DMS53 (cell line): Measurements from ENCODE around the gene WTAP.
"Not testable (repeated sequence)": the region's sequence is repeated elsewhere in the genome, so short reads cannot be mapped to it uniquely, and the experiment has no call there.

ENCODE experiments used
- DNase-seq: peaks from one replicate; lab custom pipeline; 2025; lab: John Stamatoyannopoulos, UW

Gene WTAP

DNA sequence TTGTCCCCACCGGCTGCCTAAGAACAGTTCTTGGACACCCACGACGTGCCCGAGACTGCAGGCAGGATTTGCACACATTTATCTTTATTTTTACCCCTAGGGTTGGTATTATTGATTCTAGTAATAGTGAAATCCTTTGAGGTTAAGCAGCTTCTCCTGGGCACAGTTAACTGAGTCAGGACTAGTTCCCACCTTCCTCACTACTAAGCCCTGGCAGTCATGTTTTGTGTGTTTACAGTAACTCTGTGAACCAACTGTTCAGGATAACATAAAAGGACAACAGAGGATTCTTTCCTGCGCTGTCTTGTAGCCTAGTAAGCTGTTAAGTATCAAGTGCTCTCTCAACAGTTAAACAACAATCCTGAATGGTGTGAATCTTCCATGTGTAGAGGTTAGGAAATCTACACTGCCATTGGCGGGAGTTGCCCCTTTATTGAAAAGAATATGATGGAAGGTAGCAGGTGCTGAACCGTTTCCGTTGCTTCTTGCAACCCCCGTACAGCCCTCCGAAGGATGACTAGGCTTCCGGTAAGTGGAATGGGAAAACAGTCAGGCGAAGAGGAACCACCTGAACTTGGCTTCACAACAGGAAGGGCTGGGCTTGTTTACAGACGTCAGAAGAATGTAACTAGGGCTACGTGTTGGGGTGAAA is 33.3 kb upstream of the WTAP start:
- peak; percentile 79 for DNase-seq

DNA sequence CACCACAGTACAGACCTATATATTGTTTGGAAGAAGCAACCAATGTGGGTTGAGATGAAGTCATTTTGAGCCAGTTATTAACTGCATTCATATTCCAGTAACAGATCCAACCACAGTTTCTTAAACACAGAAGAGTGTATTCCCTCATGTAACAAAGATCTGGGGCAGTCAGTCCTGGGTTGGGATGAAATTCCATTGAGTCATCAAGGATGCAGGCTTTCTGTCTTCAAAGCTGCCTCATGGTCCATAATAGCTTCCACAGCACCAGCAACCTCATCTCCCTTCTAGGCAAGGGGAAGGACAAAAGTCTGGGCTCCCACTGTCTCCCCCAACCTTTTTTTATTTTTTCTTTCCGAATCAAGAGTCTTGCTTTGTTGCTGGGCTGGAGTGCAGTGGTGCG is 31.3 kb upstream of the WTAP start:
- DNase-seq = no peak

GRCh38 chr6:159700970-159701369 is 26.3 kb upstream of the WTAP start:
- DNase-seq = no peak

- no peak for DNase-seq
Observed at GRCh38 chr6:159701413-159701999, 25.8 kb upstream of the WTAP start.

GRCh38 chr6:159710603-159711002 is 16.7 kb upstream of the WTAP start:
- DNase-seq = not testable (repeated sequence)

GRCh38 chr6:159712389-159712788 is 14.9 kb upstream of the WTAP start:
- DNase-seq = not testable (repeated sequence)

DNA sequence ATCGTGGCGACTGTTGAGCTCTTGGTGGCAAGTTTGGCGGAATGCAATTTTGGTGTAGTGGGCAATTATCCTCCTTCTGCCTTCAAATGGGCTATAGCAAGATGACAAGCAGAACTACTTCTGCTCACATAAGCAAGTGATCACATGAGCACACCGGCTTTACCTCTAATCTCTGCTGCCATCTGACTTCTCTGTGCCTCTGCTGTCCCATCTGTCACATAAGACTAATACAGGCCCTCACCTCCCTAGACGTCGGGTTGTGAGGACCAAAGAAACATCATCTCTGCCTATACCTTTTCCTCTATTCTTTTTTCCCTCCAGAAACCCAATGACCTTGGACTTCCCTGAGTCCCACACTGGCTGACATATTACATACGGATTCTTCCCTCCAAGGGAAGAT is 13.3 kb upstream of the WTAP start:
- DNase-seq = no peak

DNA sequence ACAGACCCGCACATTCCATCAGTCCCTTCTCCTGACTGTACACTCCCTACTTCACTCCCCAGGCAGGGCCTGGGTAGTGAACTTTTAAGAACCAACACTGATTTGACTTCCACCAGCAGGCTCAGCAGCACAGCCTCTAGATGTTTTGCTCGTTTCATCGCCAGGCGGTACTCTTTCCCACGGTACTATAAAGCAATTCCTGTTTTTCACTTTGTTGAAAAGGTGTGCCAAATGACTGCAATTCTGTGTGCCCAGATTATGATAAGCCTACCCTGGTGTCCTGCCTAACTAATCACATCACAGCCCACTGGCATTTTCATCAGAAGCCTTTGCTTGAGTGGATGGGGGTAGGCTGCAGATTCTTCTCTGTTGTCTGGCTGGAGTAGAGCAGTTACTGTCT is 12.9 kb upstream of the WTAP start:
- DNase-seq = no peak

GRCh38 chr6:159715166-159715565 is 12.1 kb upstream of the WTAP start:
- DNase-seq = no peak

- DNase-seq = no peak
Observed at GRCh38 chr6:159715605-159716004, 11.7 kb upstream of the WTAP start.

DNA sequence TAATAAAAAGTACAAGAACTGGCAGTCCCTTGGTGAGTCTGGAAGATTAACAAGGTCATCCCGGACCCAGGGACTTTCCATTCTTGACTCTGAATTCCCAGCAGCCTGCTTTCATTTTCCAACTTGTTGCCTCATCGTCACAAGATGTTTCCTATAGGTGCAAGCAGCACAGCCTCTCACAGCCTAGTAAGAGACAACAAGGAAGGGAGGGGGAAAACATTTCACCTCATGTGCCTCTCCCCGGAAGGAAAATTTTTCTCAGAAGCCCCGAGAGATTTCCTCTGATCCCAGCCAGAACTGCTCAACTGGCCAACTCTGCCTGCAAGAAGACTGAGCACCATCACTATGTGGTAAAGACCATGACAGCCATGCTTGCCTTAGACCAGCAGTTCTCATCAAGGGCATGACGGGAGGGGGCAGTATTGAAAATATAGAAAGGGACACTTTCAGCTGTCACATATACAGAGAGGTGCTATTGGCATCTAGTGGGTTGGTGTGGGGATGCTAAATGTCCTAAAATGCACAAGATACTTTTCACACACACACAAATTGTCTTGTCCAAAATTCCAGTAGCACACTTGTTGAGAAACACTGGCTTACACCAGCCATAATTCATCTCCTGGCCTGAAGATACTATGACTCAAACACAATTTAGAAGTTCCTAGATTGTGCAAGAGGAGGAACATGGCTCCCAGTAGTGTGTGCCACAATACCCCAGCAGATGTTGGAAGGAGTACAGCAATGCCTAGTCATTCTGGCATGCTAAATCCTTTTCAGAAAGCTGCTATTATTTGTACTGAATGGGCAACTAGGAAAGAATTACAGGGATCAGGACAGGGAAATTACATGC is 10.8 kb upstream of the WTAP start:
- DNase-seq = no peak

DNA sequence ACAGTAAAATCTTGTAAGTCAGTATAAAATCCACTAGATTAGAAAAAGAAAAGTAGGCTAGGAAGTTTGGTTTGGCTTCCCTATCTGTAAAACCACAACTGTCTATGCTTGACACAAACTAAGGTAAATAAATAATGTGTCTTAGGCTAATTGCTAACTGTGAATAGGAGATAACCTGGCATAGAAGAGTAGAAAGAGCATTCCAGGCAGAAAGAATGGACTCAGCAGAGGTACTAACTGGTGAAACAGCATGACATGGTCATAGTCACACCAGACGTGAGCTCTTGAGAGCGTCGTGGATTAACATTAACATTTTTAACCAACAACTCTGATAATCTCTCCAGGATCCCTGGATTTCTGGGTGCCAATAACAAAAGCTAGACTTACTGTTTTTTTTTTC is 8.7 kb upstream of the WTAP start:
- no peak for DNase-seq

DNA sequence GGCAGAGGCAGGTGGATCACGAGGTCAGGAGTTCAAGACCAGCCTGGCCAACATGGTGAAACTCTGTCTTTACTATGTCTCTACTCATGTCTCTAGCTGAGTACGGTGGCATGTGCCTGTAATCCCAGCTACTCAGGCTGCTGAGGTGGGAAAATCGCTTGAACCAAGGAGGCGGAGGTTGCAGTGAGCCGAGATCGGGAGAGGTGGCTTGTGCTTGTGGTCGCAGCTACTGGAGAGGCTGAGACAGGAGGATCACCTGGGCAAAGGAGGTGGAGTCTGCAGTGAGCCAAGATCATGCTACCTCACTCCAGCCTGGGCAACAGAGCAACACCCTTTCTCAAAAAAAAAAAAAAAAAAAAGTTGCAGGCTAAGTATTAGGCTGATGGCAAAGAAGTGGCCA is 8.0 kb upstream of the WTAP start:
- DNase-seq = no peak

DNA sequence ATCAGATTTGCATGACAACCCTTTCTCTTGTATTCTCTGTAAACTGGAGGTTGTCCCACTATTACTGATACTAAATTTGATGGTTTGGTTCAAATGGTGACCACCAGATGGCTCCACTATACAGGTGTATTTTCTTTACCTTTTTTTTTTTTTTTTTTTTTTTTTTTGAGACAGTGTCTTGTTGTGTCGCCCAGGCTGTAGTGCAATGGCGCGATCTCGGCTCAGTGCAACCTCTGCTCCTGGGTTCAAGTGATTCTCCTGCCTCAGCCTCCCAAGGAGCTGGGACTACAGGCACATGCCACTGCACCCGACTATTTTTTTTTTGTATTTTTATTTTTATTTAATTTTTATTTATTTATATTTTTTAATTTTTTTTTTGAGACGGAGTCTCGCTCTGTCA is 6.6 kb upstream of the WTAP start:
- DNase-seq = peak; percentile 81

DNA sequence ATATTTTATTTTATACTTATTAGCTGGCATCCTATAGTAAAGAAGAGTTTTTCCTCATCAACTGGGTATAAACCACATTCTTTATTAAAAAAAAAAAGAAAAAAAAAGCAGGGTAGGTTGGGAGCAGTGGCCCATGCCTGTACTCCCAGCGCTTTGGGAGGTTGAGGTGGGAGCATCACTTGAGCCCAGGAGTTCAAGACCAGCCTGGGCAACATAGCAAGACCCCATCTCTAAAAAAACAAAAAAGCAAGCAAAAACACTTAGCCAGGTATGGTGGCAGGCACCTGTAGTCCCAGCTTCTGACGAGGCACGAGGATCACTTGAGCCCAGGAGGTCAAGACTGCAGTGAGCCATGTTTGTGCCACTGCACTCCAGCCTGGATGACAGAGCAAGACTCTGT is 5.3 kb upstream of the WTAP start:
- not testable (repeated sequence) for DNase-seq

DNA sequence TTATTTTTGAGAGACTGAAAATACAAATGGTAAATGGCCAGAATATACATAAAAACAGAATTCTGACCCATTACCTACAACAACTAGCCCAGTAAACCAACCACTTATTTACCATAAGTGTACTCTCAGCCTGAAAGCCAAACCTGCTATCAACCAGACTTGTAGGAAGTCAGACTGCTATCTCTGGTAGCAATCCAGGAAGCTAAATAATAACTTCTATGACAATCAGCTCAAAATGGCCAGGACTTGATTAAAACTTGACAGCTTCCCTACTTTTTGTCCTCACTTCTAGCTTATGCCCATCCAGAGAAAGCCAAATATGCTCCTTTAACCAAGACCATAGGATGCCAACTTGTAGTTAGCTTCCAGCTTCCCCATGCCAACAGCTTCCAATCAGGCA is 4.7 kb upstream of the WTAP start:
- no peak for DNase-seq

GRCh38 chr6:159723259-159723658 is 4.0 kb upstream of the WTAP start:
- DNase-seq = no peak

DNA sequence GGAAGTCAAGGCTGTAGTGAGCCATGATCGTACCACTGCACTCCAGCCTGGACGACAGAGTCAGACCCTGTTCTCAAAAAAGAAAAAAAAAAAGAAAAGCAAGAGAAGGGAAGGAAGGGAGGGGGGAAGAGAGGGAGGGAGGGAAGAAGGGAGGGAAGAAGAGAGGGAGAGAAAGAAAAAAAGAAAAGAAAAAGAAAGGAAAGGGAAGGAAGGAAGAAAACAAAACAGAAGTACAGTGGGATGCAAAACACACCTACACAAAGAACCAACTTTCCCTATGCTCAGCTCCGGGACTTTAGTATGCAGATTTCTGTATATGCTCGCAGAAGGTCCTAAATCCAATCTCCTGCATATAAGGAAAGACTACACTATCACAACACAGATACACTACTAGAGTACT is 2.5 kb upstream of the WTAP start:
- DNase-seq = no peak

GRCh38 chr6:159725208-159725607 is 2.1 kb upstream of the WTAP start:
- not testable (repeated sequence) for DNase-seq

GRCh38 chr6:159726255-159726917 is 920 bp upstream of the WTAP start:
- peak; percentile 89 for DNase-seq

DNA sequence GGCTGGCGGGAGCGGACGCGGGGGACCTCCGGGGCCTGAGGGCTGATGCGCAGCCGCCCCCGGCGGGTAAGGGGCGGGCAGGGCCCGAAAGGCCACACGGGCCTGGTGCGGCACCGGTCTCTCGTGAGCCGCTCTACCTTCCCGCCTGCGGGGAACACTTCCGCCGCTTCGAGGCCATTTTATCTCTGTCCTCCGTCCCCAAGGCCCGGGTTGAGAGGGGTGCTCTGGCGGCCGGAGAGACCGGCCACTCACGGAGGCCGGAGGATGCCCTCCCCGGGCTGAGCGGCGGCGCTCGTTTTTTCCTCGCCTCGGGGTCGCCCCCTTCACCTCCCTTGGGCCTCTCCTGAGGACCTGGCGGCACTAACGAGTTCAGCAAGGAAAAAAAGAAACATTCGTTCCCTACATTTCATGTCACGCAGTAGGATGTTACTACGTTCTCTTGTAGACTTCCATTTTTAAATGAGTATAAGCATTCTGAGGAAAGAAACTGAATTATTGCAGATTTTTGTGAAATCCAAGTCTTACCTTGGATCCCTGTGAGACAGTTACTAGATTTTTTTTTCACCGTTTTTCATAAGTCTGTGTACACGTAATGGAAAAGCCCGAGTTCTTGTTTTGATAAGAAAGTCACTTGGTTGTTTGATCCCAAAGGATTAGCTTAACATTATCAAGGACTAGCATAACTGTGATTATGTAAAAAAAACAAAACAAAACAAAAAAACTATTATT is 575 bp downstream of the WTAP start:
- peak; percentile 70 for DNase-seq

- DNase-seq = no peak
Observed at GRCh38 chr6:159728531-159728964, 1.2 kb downstream of the WTAP start.
